Astrocyte of the spinal cord (primary cell): ENCODE measurements around the gene CIITA.
"Not testable (repeated sequence)": the region's sequence is repeated elsewhere in the genome, so short reads cannot be mapped to it uniquely, and the experiment has no call there.

Experiments used
- DNase-seq: peaks from one replicate; pipeline ENCODE4 v3.0.0; 2011; ENCODE audit warnings: low read depth, low spot score
- H3K4me3 ChIP-seq: 2 replicates; pipeline ENCODE4 v1.5.1; 2011; ENCODE audit warnings: low read depth, mild to moderate bottlenecking, low read length, moderate library complexity
- in situ Hi-C: cut with HindIII; loops from 2 replicates; pipeline ENCODE4 v1.10.0; 2017; ENCODE audit warnings: low sequenced_read_pairs
- TF ChIP-seq, protein P1 (sequence below): IDR thresholded peaks from 2 replicates; pipeline ENCODE4 v1.5.1; 2012; ENCODE audit warnings: low read depth, mild to moderate bottlenecking, low read length, inconsistent platforms

CIITA gene

DNA sequence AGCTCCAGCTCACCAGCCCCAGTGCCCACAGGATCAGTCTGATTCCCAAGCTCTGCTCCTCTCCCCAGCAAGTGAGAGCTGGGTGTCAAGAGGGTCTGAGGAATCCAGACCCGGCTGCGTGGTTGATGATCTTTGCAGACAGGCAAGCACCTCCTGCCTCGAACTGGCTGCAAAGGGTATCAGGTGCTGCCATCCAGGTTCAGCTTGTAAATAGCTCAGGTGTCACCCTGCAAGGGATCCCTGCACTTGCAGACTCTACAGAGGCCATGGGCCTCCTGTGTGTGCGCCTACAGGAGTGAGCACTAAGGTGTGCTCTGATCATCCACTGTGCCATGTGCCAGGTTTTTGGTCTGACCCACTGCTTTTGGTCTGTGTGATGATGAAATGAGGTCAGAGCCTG, 49.1 kb downstream of the CIITA start:
- no peak for DNase-seq
- no peak overlapping the region for H3K4me3 ChIP-seq
- in situ Hi-C loops: no loop called here
- TF ChIP-seq, protein P1, sequence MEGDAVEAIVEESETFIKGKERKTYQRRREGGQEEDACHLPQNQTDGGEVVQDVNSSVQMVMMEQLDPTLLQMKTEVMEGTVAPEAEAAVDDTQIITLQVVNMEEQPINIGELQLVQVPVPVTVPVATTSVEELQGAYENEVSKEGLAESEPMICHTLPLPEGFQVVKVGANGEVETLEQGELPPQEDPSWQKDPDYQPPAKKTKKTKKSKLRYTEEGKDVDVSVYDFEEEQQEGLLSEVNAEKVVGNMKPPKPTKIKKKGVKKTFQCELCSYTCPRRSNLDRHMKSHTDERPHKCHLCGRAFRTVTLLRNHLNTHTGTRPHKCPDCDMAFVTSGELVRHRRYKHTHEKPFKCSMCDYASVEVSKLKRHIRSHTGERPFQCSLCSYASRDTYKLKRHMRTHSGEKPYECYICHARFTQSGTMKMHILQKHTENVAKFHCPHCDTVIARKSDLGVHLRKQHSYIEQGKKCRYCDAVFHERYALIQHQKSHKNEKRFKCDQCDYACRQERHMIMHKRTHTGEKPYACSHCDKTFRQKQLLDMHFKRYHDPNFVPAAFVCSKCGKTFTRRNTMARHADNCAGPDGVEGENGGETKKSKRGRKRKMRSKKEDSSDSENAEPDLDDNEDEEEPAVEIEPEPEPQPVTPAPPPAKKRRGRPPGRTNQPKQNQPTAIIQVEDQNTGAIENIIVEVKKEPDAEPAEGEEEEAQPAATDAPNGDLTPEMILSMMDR: no peak

DNA sequence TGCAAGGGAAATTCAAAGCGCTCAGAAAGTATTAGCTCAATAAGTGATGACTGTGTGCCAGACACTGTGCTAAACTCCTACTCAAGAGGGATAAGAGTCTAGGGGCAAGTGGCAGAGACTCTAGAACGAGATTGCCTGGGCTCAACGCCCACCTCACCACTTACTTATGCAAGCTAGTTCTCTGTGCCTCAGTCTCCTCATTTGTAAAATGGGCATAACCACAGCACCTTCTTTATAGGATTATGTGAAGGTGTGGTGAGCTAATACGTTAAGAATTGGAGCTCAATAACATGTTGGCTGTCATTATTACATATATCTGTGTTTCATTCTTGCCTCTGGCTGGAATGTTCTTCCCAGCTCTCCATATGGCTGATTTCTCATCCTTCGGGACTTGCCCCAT, 49.9 kb downstream of the CIITA start:
- H3K4me3 ChIP-seq: no peak overlapping the region
- in situ Hi-C loops: no loop called here
- TF ChIP-seq, protein P1: no peak
- DNase-seq: no peak

GRCh38 chr16:10927497-10928112, 50.6 kb downstream of the CIITA start:
- no peak for DNase-seq
- in situ Hi-C loops: no loop called here
- TF ChIP-seq, protein P1: no peak
- H3K4me3 ChIP-seq: no peak overlapping the region

DNA sequence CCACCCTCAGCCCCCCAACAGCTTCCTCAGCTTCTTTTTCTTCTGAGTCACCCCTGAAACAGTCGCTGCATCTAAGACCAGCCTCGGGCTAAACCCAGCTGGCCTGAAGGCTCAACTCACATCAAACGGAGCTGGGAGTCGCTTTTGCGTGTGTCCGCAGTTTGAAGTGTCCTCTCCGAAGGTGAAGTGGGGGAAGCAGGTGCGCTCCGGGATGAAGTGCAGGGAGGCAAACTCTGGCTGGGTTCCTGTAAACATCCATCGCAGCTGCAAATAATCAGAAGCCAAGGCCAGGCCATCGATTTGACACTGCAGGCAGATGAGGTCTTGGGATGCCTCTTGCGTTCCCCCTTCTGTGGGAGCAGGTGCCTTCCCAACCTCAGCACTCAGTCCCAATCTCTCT, 52.1 kb downstream of the CIITA start:
- H3K4me3 ChIP-seq, DNase-seq, in situ Hi-C loops: not testable (repeated sequence)

GRCh38 chr16:10929853-10930754, 53.1 kb downstream of the CIITA start:
- in situ Hi-C loops: no loop called here
- DNase-seq: peak; percentile 46
- TF ChIP-seq, protein P1: no peak
- H3K4me3 ChIP-seq: no peak overlapping the region

DNA sequence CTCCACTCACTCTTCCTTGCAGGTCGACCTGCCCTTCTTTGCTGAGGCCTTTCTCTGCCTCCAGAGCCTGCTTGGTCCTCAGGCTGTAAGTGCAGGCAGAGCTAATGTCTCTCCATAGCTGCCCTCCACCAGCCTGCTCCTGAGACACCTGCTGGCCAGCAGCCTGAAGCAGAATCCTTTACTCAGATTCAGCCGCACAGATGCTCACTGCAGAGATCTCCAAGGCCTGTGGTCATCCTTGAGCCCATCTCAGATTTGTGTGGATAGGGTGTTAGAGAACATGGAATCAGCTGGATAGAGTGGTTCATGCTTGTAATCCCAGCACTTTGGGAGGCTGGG, 53.7 kb downstream of the CIITA start:
- in situ Hi-C loops: no loop called here
- TF ChIP-seq, protein P1: peak; percentile 13
- no peak overlapping the region for H3K4me3 ChIP-seq
- DNase-seq: no peak

GRCh38 chr16:10931134-10931533, 54.1 kb downstream of the CIITA start:
- in situ Hi-C loops: no loop called here

More at GRCh38 chr16:10931134-10931533, 54.1 kb downstream of the CIITA start:
- DNase-seq: no peak
- TF ChIP-seq, protein P1: no peak
- no peak overlapping the region for H3K4me3 ChIP-seq
